Mesenchymal stem cell (in vitro differentiated cells and primary cell): Measurements from ENCODE around the gene PODXL2.

Experiments
- DNase-seq: peaks from one replicate; pipeline ENCODE4 v3.0.0-alpha.2; 2013
- H2AFZ ChIP-seq: one replicate; pipeline ENCODE4 v1.6.1; 2013; ENCODE audit warnings: low read depth, mild to moderate bottlenecking, control low read depth, inconsistent platforms, low read length, moderate library complexity
- H2AK5ac ChIP-seq: 2 replicates; pipeline ENCODE4 v1.6.1; 2013; ENCODE audit warnings: low read length, moderate library complexity, mild to moderate bottlenecking, inconsistent platforms; ENCODE audit not compliant: severe bottlenecking
- H2BK120ac ChIP-seq: one replicate; pipeline ENCODE4 v1.6.1; 2013; ENCODE audit warnings: low read depth, mild to moderate bottlenecking, inconsistent platforms, low read length, moderate library complexity
- H2BK12ac ChIP-seq, 2 experiments: one replicate each; pipeline ENCODE4 v1.6.1; 2013; ENCODE audit warnings: inconsistent platforms in 2 of 2, low read length in 2 of 2, mild to moderate bottlenecking in 2 of 2, moderate library complexity in 2 of 2, control low read depth in 1 of 2
- H2BK15ac ChIP-seq: one replicate; pipeline ENCODE4 v1.6.1; 2013; ENCODE audit warnings: mild to moderate bottlenecking, low read depth, inconsistent platforms; ENCODE audit not compliant: poor library complexity, severe bottlenecking
- H2BK5ac ChIP-seq: 2 replicates; pipeline ENCODE4 v1.6.1; 2013; ENCODE audit warnings: low read depth, mild to moderate bottlenecking, low read length, control low read depth, inconsistent platforms; ENCODE audit not compliant: poor library complexity, severe bottlenecking
- H3K14ac ChIP-seq, 2 experiments: one replicate each; pipeline ENCODE4 v1.6.1; 2013; ENCODE audit warnings: inconsistent platforms in 2 of 2, low read length in 2 of 2, control low read depth in 1 of 2, mild to moderate bottlenecking in 1 of 2, moderate library complexity in 1 of 2
- H3K18ac ChIP-seq, 2 experiments: one replicate each; pipeline ENCODE4 v1.6.1; 2013; ENCODE audit warnings: inconsistent platforms in 2 of 2, low read length in 2 of 2, control low read depth in 1 of 2, low read depth in 1 of 2, mild to moderate bottlenecking in 1 of 2
- H3K23ac ChIP-seq, 2 experiments: one replicate each; pipeline ENCODE4 v1.6.1; 2013; ENCODE audit warnings: inconsistent platforms in 2 of 2, low read length in 2 of 2, mild to moderate bottlenecking in 2 of 2, moderate library complexity in 2 of 2, control low read depth in 1 of 2
- H3K27ac ChIP-seq: 2 replicates; pipeline ENCODE4 v1.5.1; 2013; ENCODE audit warnings: mild to moderate bottlenecking, moderate library complexity, low read length, control low read depth, inconsistent platforms; ENCODE audit not compliant: poor library complexity, severe bottlenecking
- H3K27me3 ChIP-seq, 2 experiments: 2 replicates each; pipeline versions ENCODE4 v1.6.1 to v1.7.0; 2013; ENCODE audit warnings: low read length in 2 of 2, mild to moderate bottlenecking in 2 of 2, moderate library complexity in 2 of 2, control low read depth in 1 of 2, inconsistent platforms in 1 of 2; ENCODE audit not compliant: control insufficient read depth in 1 of 2, insufficient read depth in 1 of 2
- H3K36me3 ChIP-seq, 2 experiments: 2 replicates each; pipeline versions ENCODE4 v1.6.1 to v1.7.0; 2013; ENCODE audit warnings: low read length in 2 of 2, control low read depth in 1 of 2, inconsistent platforms in 1 of 2, low read depth in 1 of 2, mild to moderate bottlenecking in 1 of 2; ENCODE audit not compliant: insufficient read depth in 2 of 2, control insufficient read depth in 1 of 2
- H3K4ac ChIP-seq, 2 experiments: one replicate each; pipeline ENCODE4 v1.6.1; 2013; ENCODE audit warnings: inconsistent platforms in 2 of 2, low read length in 2 of 2, mild to moderate bottlenecking in 2 of 2, moderate library complexity in 2 of 2, control low read depth in 1 of 2, low read depth in 1 of 2
- H3K4me1 ChIP-seq: 2 replicates; pipeline ENCODE4 v1.6.1; 2013; ENCODE audit warnings: low read depth, low read length, control low read depth; ENCODE audit not compliant: control insufficient read depth, insufficient read depth
- H3K4me2 ChIP-seq: 2 replicates; pipeline ENCODE4 v1.6.1; 2013; ENCODE audit warnings: low read length, mild to moderate bottlenecking, inconsistent platforms; ENCODE audit not compliant: poor library complexity, severe bottlenecking
- H3K4me3 ChIP-seq, 2 experiments: 2 replicates each; pipeline versions ENCODE4 v1.5.1 to v1.7.0; 2013; ENCODE audit warnings: low read length in 2 of 2, mild to moderate bottlenecking in 2 of 2, control low read depth in 1 of 2, low read depth in 1 of 2; ENCODE audit not compliant: insufficient read depth in 1 of 2
- H3K79me1 ChIP-seq: replicated peaks from 2 replicates; pipeline ENCODE4 v1.6.1; 2013; ENCODE audit warnings: mild to moderate bottlenecking, control low read depth, low read length, inconsistent platforms; ENCODE audit not compliant: poor library complexity, severe bottlenecking
- H3K9ac ChIP-seq: 2 replicates; pipeline ENCODE4 v1.7.0; 2013; ENCODE audit warnings: mild to moderate bottlenecking, low read length, moderate library complexity
- H3K9me3 ChIP-seq: 2 replicates; pipeline ENCODE4 v1.7.0; 2013; ENCODE audit warnings: mild to moderate bottlenecking, low read length; ENCODE audit not compliant: control insufficient read depth
- H4K8ac ChIP-seq: one replicate; pipeline ENCODE4 v1.6.1; 2013; ENCODE audit warnings: inconsistent platforms, mild to moderate bottlenecking, low read length, moderate library complexity
- H4K91ac ChIP-seq: one replicate; pipeline ENCODE4 v1.6.1; 2013; ENCODE audit warnings: mild to moderate bottlenecking, low read length, inconsistent platforms
- WGBS: methylation state at CpG from one replicate; pipeline ENCODE4 v1.1.7; 2013; ENCODE audit warnings: mixed read lengths; 5-methylcytosine and 5-hydroxymethylcytosine counted together

The PODXL2 gene

DNA sequence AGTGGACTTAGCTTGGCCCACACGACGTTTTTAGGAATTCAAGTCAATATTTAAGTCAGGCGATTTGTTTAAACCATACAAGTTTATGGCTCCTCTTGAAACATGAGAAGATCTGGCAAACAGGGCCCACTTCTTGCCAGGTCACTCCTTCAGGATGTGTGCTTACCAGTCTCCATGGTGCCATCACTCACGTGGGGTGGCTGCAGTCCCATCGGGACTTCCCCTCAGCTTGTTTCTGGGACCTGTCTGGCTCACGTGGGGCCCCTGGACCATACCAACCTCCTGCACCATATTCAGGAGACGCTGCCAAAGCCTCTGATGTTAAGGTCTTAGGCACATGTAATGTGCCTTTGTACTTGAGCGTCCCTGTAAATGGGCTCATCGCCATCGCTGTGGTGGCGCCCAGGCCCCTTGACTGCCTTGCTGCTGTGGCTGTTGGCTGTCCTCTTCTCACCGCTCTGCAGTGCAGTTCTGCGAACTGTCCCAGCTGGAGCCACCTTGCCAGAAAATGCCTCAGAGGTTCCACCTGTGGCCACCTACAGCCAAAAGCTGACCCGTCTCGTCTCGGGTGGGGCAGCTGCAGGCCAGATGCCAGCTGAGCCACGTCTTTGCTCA lies 21.9 kb upstream of the PODXL2 start:
- Histone ChIP-seq H2BK15ac (no peak overlapping the region), H3K9ac (no peak overlapping the region), H4K8ac (no peak overlapping the region), H2AK5ac (no peak overlapping the region), H3K9me3 (no peaks in the 10 kb centered on the region), H3K27me3 (no peaks in the 10 kb centered on the region), H3K4ac (no peak overlapping the region), H3K23ac (no peak overlapping the region), H4K91ac (no peak overlapping the region), H3K14ac (no peak overlapping the region), H2BK12ac (no peak overlapping the region), H3K79me1 (peaks cover 10% of the 10 kb centered on the region), H2BK120ac (no peak overlapping the region), H2BK5ac (no peak overlapping the region), H3K18ac (no peak overlapping the region), H3K27ac (no peak overlapping the region), H3K4me3 (no peak overlapping the region), H3K4me1 (peaks cover 4% of the 10 kb centered on the region), H3K36me3 (peaks cover 48 to 65% of the 10 kb centered on the region in 2 experiments), H3K4me2 (no peak overlapping the region), H2AFZ (no peak overlapping the region)
- WGBS, result 97% methylated on average over 17 of the region's 17 CpGs
- no peak for DNase-seq

DNA sequence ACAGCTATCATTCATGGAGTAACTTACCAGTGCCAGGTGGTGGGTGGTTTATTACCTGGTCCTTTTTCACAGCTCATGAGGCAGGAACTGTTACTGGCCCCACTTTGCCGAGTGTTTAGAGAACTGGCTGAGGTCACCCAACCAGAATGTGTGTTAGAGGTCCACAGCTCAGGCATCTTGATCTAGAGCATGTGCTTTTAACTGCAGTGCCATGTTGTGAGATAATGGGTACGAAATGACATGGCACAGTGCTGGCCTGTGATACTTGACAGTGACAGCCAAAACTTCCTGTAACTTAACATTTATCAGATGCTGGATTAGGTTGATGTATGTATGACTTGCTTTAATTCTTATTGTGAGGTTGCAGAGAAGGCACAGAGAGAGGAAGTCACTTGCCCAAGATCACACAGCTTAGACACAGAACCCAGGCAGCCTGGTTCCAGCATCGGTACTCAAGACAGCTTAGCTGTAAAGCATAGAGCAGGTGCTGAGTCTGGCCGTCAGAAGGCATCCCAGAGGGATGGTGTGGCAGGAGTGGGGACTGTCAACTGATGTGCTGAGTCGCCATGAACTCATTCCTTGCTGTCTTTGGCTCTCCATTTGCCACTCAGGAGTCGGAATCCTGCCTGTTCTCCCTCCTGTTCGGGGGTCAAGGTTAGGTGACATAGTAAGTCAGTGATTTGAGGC lies 21.2 kb upstream of the PODXL2 start:
- Histone ChIP-seq H3K9me3 (no peaks in the 10 kb centered on the region), H3K23ac (no peak overlapping the region), H3K9ac (no peak overlapping the region), H3K4me2 (no peak overlapping the region), H3K14ac (no peak overlapping the region), H3K36me3 (peaks cover 48 to 62% of the 10 kb centered on the region in 2 experiments), H3K4me1 (peaks cover 7% of the 10 kb centered on the region), H2BK120ac (no peak overlapping the region), H3K4me3 (no peak overlapping the region), H3K4ac (no peak overlapping the region), H4K8ac (no peak overlapping the region), H2AFZ (no peak overlapping the region), H2AK5ac (no peak overlapping the region), H3K27ac (no peak overlapping the region), H2BK12ac (no peak overlapping the region), H2BK5ac (no peak overlapping the region), H3K27me3 (no peaks in the 10 kb centered on the region), H2BK15ac (no peak overlapping the region), H3K79me1 (peaks cover 10% of the 10 kb centered on the region), H3K18ac (no peak overlapping the region), H4K91ac (no peak overlapping the region)
- DNase-seq, result no peak
- 90% methylated on average over 7 of the region's 7 CpGs for WGBS

DNA sequence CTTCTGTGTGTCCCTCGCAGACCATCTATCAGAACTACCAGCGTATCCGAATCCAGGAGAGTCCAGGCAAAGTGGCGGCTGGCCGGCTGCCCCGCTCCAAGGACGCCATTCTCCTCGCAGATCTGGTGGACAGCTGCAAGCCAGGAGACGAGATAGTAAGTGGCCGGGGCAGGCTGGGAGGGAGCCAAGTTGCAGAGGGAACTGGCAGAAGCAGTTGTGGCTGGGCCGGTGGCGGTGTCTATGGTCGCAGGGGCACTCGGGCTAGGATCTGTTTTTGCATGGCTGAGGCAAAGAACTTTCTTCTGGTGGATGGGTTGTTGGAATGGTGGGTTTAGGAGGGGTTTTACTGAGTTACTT lies 20.6 kb upstream of the PODXL2 start:
- no peak overlapping the region for H3K14ac ChIP-seq
- H2BK5ac ChIP-seq, result no peak overlapping the region
- 99% methylated on average over 14 of the region's 14 CpGs for WGBS
- no peak overlapping the region for H4K91ac ChIP-seq
- H2BK15ac ChIP-seq, result no peak overlapping the region
- H3K4me1 ChIP-seq, result peaks cover 9% of the 10 kb centered on the region
- no peak overlapping the region for H3K4ac ChIP-seq
- no peaks in the 10 kb centered on the region for H3K27me3 ChIP-seq
- H2BK12ac ChIP-seq, result no peak overlapping the region
- no peak overlapping the region for H3K18ac ChIP-seq
- H2BK120ac ChIP-seq, result no peak overlapping the region
- peaks cover 48 to 62% of the 10 kb centered on the region in 2 experiments for H3K36me3 ChIP-seq
- H3K23ac ChIP-seq, result no peak overlapping the region
- H3K4me3 ChIP-seq, result no peak overlapping the region
- no peak overlapping the region for H3K9ac ChIP-seq
- H2AFZ ChIP-seq, result no peak overlapping the region
- no peak for DNase-seq
- no peaks in the 10 kb centered on the region for H3K9me3 ChIP-seq
- H3K79me1 ChIP-seq, result peaks cover 10% of the 10 kb centered on the region
- H2AK5ac ChIP-seq, result no peak overlapping the region
- no peak overlapping the region for H3K27ac ChIP-seq
- H4K8ac ChIP-seq, result no peak overlapping the region
- H3K4me2 ChIP-seq, result no peak overlapping the region

DNA sequence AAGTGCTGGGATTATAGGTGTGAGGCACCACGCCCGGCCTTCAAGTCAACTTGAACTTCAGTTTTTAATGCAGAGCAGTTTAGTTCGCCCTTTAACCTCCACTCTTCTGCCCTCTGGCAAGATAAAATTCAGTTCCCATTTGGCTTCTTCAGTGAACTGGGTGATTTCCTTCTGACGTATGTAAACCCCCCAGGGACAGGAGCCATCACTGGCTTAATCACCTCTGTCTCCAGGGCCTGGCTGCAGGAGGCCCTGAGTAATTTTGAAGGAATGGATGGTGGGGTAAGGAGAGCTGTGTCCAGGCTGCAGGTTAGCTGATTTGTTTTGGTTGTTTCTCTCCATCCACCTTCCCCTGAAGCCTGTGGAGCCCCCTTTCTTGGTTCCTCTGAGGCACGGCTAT lies 18.9 kb upstream of the PODXL2 start:
- H2BK5ac ChIP-seq, result no peak overlapping the region
- no peak overlapping the region for H3K4me2 ChIP-seq
- no peaks in the 10 kb centered on the region for H3K27me3 ChIP-seq
- no peak for DNase-seq
- peaks cover 40 to 56% of the 10 kb centered on the region in 2 experiments for H3K36me3 ChIP-seq
- H3K14ac ChIP-seq, result no peak overlapping the region
- H3K18ac ChIP-seq, result no peak overlapping the region
- peaks cover 2% of the 10 kb centered on the region for H3K79me1 ChIP-seq
- H4K8ac ChIP-seq, result no peak overlapping the region
- no peak overlapping the region for H2BK120ac ChIP-seq
- no peak overlapping the region for H2AK5ac ChIP-seq
- no peak overlapping the region for H2BK15ac ChIP-seq
- H3K4ac ChIP-seq, result no peak overlapping the region
- peaks cover 10% of the 10 kb centered on the region for H3K4me1 ChIP-seq
- H3K27ac ChIP-seq, result no peak overlapping the region
- no peak overlapping the region for H2BK12ac ChIP-seq
- H2AFZ ChIP-seq, result no peak overlapping the region
- no peaks in the 10 kb centered on the region for H3K9me3 ChIP-seq
- H3K9ac ChIP-seq, result no peak overlapping the region
- no peak overlapping the region for H4K91ac ChIP-seq
- no peak overlapping the region for H3K23ac ChIP-seq
- 97% methylated on average over 5 of the region's 5 CpGs for WGBS
- H3K4me3 ChIP-seq, result no peak overlapping the region
